TTC549 (cell line): ENCODE data around the gene TMEM250.

ENCODE experiments used
- FAIRE-seq: peaks from 2 replicates; lab custom pipeline; 2012; peaks lifted over from hg19 to GRCh38; lab: Jason Lieb, UNC

Gene TMEM250

DNA sequence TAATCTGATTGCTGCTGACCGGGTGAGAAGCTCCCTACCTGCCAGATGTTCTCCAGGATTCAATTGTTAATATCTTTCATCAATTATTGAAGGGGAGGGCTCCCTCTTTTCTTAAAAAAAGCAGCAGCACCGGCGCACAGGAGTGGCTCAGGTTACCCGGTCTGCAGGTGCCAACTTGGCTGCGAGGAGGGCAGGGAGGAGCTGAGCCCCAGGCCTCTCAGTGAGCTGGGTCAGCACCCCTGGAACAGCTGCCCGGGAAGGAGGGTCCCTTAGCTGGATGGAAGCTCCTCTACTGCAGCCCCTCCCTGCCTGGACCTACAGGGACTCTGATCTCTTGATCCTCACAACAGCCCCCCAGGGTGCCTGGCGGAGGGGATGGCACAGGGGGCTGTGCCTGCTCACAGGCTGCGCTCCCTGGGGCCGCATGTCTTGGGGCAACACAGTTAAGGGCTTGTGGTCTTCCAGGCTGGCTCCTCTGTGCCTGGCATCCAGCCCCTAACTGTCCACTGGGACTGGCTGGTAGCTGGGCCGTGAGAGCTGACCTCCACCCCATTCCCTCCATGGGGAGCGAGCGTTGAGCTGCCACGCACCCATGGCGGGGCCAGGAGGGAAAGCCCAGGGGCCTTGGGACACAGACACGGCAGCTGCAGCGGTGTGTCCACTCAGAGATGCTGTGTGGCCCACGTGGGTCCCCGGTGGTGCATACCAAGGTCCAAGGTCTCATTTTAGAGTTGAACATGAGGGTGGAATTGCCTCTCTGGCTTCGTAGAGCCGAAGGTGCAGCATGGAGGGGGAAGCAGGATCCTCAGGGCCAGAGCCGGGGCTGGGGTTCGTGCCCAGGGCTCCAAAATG lies 28.6 kb upstream of the TMEM250 start:
- FAIRE-seq = no peak

DNA sequence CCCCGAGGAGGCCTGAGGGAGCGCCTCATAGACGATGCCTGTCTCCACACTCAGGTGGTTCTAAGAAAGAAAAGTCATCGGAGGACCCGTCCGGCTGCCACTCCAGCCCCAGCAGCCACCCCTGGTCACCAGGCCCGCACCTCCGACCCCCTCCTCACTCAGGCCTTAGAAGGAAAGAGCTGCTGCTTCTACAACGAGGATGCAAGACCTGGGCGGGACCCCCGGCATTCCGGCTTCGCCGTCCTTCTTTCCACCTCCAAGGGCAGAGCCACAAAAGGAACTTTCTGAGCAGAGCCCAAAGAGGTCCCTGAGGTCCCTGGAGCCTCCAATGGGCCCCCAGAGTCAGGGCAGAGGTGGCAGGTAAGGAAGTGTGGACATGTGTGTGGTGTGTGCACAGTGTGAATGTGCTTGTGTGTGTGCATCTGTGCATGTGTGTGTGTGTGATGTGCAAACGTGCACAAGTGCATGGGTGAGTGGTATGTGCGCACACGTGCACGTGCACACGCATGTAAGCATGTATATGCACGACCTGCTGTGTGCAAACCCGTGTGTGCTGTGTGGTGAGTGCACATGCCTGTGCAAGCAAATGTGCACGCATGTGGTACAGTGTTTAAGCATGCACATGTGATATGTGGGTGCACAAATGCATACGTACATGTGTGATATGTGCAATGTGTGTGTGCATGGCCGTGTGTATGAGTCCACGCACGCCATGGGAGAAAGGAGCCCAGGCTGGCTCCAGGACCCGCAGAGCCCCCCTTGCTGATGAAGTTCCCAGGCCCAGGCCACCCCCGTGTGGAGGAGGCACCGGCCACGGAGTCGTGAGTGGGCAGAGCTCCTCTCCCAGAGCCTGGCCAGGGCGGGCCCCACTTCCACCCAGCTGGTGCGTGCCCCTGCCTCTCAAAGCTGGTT lies 27.7 kb upstream of the TMEM250 start:
- FAIRE-seq = no peak

DNA sequence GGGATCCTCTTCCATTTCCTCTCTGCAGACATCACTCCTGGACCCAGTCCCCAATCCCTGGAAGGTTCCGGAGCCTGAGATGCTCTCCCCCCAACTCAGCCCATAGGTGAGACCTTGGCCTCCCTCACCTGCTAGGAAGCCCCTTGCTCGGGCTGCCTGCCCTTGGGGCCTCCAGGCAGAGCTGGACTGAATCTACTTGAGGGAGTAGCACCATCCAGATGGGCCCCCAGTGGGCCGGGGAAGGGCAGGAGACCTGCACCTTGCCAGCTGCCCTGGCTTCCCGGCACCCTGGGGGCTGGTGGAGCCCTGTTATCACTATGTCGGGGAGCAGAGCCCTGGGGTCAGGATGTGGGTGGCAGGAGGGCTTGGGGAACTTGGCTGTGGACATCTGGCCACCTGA lies 26.9 kb upstream of the TMEM250 start:
- FAIRE-seq = no peak

GRCh38 chr9:136144450-136144849 lies 25.8 kb upstream of the TMEM250 start:
- no peak for FAIRE-seq

DNA sequence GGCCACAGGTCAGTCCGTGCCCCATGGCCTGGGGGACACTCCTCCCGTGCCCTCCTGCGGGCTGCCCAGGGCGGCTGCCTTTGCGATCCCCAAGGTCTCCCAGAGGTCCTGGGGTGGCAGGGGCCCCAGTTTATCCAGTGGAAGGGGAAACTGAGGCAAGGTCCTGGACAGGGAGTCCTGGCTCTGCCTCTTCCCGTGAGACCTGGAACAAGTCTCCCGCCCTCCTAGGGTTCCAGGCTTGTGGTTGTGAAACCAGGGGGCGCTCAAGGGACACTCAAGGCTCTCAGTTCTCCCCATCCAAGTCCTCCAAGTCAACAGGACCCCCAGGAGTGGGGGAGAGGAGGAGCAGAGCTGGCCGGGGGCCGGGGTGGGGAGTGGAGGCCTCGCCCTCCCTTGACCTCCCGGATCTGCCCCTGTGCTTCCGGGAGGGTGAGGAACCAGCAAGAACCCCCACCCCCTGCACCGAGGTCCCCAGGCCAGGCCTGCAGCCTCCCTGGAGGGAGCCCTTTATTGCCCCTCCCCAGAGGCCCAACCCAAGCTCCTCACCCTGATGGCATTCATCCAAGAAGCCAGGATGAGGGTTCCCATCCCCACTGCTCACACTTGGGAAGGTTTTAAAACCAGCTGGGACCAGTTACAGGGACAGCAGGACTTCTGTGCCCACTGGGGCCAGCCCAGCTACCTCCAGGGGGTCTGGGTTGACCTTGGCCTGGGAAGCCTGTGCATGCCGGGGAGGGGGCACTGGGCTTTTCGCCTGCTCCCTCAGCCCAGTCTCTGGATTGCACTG lies 24.7 kb upstream of the TMEM250 start:
- no peak for FAIRE-seq

DNA sequence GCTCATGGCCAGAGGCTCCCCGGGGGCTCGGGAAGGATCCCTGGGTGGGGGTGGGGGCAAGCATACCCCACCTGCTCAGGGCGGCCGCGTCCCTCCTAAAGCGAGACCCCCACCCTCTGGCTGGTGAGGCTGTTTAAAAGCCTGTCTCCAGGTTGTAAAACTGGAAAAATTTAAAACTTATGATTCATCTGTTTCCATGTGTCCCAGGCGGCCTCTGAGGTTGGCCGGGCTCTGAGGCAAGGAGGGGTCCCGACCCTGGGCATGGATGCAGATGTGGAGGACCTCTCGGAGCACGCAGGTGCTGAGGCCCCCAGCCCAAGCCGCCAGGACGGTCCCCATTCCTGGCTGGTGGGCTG lies 24.2 kb upstream of the TMEM250 start:
- FAIRE-seq = no peak

- no peak for FAIRE-seq
These were observed 23.7 kb upstream of the TMEM250 start for GRCh38 chr9:136142414-136142796.

- FAIRE-seq = no peak
These were observed 23.2 kb upstream of the TMEM250 start for GRCh38 chr9:136141682-136142413.

GRCh38 chr9:136140966-136141365 lies 22.3 kb upstream of the TMEM250 start:
- FAIRE-seq = no peak

- no peak for FAIRE-seq
These were observed 21.4 kb upstream of the TMEM250 start for GRCh38 chr9:136140046-136140445.

DNA sequence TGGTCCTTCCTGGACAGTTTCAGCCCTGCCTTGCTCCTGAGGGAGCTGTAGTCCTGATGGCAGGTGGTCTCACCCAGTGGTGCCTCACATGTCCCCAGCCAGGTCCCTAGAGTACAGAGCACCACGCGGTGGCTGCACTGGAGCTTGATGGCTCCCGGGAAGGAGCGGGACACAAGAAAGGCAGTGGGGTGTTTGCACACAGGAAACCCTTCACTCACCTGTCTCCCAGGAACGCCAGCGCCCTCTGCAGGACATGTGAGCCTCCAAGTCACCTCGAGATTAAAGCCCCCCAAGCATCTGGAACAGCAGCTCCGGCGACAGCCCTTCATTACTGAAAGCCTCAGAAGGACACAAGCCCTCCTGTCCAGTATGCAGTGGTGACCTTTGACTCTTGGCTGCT lies 19.9 kb upstream of the TMEM250 start:
- FAIRE-seq = no peak

GRCh38 chr9:136137321-136138265 lies 18.9 kb upstream of the TMEM250 start:
- FAIRE-seq = no peak

DNA sequence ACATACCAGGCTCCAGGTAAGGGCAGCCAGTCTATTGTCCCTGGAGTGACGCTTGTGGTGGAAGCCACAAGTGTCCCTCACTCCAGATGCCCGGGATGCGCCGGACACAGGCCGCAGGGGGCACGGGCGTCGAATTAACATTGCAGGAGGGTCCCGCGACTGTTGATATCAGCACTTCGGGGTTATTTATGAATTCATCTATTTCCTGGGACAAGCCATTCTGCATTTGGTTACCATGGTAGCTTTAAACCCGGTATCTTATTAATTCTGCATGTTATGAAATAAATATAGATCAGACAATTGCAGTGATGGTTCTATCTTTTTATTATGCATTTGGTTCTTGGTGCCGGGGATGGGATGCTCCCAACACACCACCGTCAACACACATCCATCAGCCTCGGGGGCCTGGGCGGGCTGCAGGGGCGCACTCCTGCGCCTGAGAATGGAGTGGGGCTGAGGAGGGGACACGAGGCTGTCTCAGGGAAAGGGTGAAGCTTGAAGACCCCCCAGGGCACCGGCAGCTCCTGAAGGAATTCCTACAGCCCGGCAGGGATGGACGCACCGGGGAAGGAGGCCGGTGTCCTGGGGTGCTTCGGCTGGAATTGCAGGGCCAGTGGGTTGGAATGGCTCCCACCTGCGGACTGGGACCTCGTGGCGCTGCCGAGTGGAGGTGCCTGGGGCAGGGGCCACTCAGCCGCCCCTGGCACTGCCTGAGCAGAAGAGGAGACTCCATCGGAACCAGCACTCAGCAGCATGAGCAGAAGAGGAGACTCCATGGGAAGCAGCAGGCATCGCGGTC lies 17.7 kb upstream of the TMEM250 start:
- no peak for FAIRE-seq

GRCh38 chr9:136135326-136136126 lies 16.9 kb upstream of the TMEM250 start:
- FAIRE-seq = no peak

DNA sequence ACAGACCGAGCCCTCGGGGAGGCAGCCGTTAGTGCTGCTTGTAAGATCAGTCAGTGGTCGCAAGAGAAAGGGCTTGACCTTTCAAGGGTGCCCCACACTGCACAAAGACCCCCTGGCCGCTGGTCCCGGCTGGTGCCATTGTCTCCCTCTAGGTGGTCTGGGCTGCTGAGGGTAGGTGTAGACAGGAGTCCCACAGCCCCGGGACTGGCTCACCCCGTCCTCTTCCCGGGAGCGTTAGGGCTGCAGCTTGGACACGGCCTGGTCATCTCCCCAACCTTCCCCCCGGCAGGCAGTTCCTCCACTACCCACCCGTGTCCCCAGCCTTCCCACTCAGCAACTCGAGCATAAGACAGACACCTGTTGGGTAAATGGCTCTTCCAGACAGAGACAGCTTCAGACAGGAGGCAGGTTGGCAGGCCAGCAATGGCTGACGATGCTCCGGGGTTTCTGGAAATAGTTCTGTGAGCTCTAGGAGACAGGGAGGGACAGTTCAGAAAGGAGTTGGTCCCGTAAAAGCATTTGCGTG lies 15.3 kb upstream of the TMEM250 start:
- FAIRE-seq = no peak

DNA sequence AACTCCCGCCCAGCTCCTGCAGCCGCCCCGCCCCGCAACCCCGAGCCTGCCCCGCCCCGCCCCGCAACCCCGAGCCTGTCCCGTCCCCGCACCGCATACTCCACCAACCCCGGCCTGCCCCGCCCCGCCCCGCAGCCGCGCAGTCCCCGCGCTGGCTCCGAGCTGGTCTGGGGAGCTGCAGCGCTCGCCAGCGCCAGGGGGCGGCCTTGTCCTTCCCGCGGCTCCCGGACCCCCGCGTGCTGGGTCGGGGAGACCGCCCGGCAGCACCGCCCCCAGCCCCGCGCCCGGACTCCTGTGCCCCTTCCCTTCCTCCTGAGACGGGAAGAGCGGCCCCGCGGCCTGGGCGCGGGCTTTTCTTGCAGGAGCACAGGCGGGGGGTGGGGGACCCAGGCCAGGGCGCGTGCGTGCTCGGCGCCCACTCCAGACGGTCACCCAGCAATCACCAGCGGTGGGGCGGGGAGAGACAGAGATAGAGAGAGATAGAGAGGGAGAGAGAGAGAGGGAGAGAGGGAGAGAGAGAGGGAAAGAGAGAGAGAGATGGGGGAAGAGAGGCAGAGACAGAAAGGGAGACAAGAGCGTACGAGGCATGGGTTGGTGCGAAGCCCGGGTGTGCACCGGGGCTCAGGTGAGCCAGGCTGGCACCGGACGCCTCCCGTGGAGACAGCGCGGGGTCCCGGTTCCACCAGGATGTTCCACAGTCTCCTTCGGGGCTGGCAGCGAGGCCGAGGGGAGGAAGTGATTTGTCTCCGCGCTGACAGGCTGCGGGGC lies 14.7 kb upstream of the TMEM250 start:
- no peak for FAIRE-seq

DNA sequence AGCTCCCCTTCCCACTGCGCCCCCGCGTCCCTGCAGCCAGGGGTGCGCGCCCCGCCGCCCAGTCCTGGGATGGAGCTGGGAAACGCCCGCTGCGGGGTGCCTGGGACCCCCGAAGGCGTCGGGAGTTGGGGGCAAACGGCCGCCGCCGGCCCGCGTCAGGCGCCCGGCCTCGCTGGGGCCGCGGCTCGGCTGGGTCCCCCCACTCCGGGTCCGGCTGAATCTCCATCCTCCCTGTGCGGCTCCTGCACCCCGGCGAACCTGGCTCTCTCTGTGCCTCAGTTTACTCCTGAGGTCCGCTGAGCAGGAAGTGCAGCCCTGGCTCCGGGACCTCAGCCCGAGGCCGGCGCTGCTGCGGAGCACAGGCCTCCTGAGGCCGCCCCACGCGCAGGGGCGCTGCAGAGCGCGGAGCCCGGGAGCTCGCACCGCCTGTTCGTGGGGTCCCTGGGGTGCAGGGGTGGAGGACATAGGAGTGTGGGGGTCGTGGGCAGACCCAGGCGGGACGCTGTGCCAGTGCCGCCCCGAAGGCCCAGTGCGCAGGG lies 13.9 kb upstream of the TMEM250 start:
- FAIRE-seq = no peak
